HepG2 (cell line): Measurements from ENCODE around the gene KIF1C. TPM values are rescaled to one million over a fixed set of nuclear protein-coding genes. Genes with fewer than 3 reads are reported as not detected.
A peak's percentile ranks its signal among the peaks of the same experiment; 100 is the strongest.

Experiments
- ATAC-seq: fragments of 200-7000 bp; cut with Tn5 transposase; 3 replicates; pipeline ENCODE4 v1.9.1; 2020; ENCODE audit warnings: mild to moderate bottlenecking, moderate library complexity
- BruUV-seq: library from RNA; stranded (reverse); fragments of 400-500 nt; replicated peaks from 2 replicates; lab custom pipeline; 2021; lab: Mats Ljungman, UMichigan
- CTCF ChIA-PET: fragments of 300-600 bp; formaldehyde crosslinking; extraction: SDS; loops from one replicate; lab custom pipeline; 2021; ENCODE audit warnings: low total read pairs, inconsistent platforms, low intra/inter-chr PET ratio; lab: Yijun Ruan, JAX
- POLR2A ChIA-PET: fragments of 350-600 bp; sonication (Branson Sonifier 250); formaldehyde crosslinking; loops from one replicate; lab custom pipeline; 2020; ENCODE audit warnings: antibody characterized with exemption, inconsistent platforms; lab: Yijun Ruan, JAX
- DNase-seq: peaks from one replicate; pipeline ENCODE4 v3.0.0-alpha.2; 2015; ENCODE audit warnings: low spot score
- FAIRE-seq: peaks from 3 replicates; lab custom pipeline; 2011; peaks lifted over from hg19 to GRCh38; lab: Jason Lieb, UNC
- H2AFZ ChIP-seq: one replicate; pipeline ENCODE4 v1.6.1; 2011; ENCODE audit warnings: low read length, inconsistent platforms
- H3K27ac ChIP-seq: fragments of 300-600 bp; 3 replicates; pipeline ENCODE4 v1.8.0; 2011; ENCODE audit warnings: mixed run types, mild to moderate bottlenecking, mixed read lengths, low read length, inconsistent platforms; ENCODE audit not compliant: insufficient read depth; ENCODE audit errors: extremely low read length
- H3K27me3 ChIP-seq, 2 experiments: fragments of 200-600 bp in 1 of 2; 2 replicates in 1 of 2; 3 replicates in 1 of 2; pipeline versions ENCODE4 v1.6.0 to v1.8.0; 2011; ENCODE audit warnings: low read length in 2 of 2, mild to moderate bottlenecking in 2 of 2, moderate library complexity in 2 of 2, inconsistent platforms in 1 of 2; ENCODE audit not compliant: insufficient read depth in 2 of 2, control insufficient read depth in 1 of 2
- H3K36me3 ChIP-seq, 2 experiments: fragments of 200-600 bp in 1 of 2; replicated peaks in 1 of 2; 2 replicates in 1 of 2; 3 replicates in 1 of 2; pipeline versions ENCODE4 v1.5.1 to v1.8.0; 2011; ENCODE audit warnings: low read length in 2 of 2, inconsistent platforms in 1 of 2; ENCODE audit not compliant: insufficient read depth in 2 of 2, control insufficient read depth in 1 of 2
- H3K4me1 ChIP-seq: 2 replicates; pipeline ENCODE4 v1.5.1; 2012; ENCODE audit warnings: low read length, inconsistent platforms; ENCODE audit not compliant: insufficient read depth
- H3K4me2 ChIP-seq: 2 replicates; pipeline ENCODE4 v1.6.0; 2011; ENCODE audit warnings: low read depth, low read length, inconsistent platforms
- H3K4me3 ChIP-seq, 3 experiments: fragments of 200-600 bp in 1 of 3; sonication (generic), shearing (Covaris generic) in 1 of 3; replicated peaks in 1 of 3; 2 replicates each; pipeline ENCODE4 v1.5.1; 2011 to 2016; ENCODE audit warnings: low read length in 3 of 3, inconsistent platforms in 2 of 3, low read depth in 2 of 3, mild to moderate bottlenecking in 2 of 3, control low read depth in 1 of 3, mixed read lengths in 1 of 3; ENCODE audit not compliant: insufficient read depth in 1 of 3
- H3K79me2 ChIP-seq: one replicate; pipeline ENCODE4 v1.6.1; 2011; ENCODE audit warnings: low read length, inconsistent platforms; ENCODE audit not compliant: insufficient read depth
- H3K9ac ChIP-seq: 2 replicates; pipeline ENCODE4 v1.6.0; 2011; ENCODE audit warnings: mild to moderate bottlenecking, low read depth, low read length, inconsistent platforms; ENCODE audit not compliant: insufficient read depth
- H3K9me3 ChIP-seq: 2 replicates; pipeline ENCODE4 v1.5.1; 2012; ENCODE audit warnings: mild to moderate bottlenecking, low read length
- H4K20me1 ChIP-seq: 2 replicates; pipeline ENCODE4 v1.6.0; 2011; ENCODE audit warnings: inconsistent platforms, mild to moderate bottlenecking, low read length, moderate library complexity; ENCODE audit not compliant: insufficient read depth
- GATA4 ChIP-seq: sonication (generic); IDR thresholded peaks from 2 replicates; pipeline ENCODE4 v1.6.1; 2016; ENCODE audit warnings: antibody characterized with exemption, low read depth, borderline replicate concordance
- KDM5A ChIP-seq: fragments of 200-600 bp; sonication (generic); IDR thresholded peaks from 2 replicates; pipeline ENCODE4 v1.7.0; 2018; ENCODE audit warnings: antibody characterized with exemption, mild to moderate bottlenecking, low read length, borderline replicate concordance
- RBFOX2 ChIP-seq: fragments of 200-400 bp; formaldehyde crosslinking; IDR thresholded peaks from 2 replicates; pipeline ENCODE4 v1.6.1; 2017; ENCODE audit warnings: low read depth, mild to moderate bottlenecking, low read length
- ZNF451 ChIP-seq: sonication (generic); formaldehyde crosslinking; IDR thresholded peaks from 2 replicates; pipeline ENCODE4 v1.5.0; 2020; ENCODE audit warnings: mild to moderate bottlenecking, missing genetic modification reagents
- ZNF547 ChIP-seq: sonication (generic); formaldehyde crosslinking; IDR thresholded peaks from 2 replicates; pipeline ENCODE4 v1.5.1; 2020; ENCODE audit warnings: mild to moderate bottlenecking, missing genetic modification reagents
- ZNF720 ChIP-seq: sonication (generic); formaldehyde crosslinking; IDR thresholded peaks from 2 replicates; pipeline ENCODE4 v1.4.0; 2020; ENCODE audit warnings: missing genetic modification reagents
- WGBS: methylation state at CpG from one replicate; pipeline ENCODE4 v1.1.6; 2017; ENCODE audit warnings: low lambda C conversion rate; 5-methylcytosine and 5-hydroxymethylcytosine counted together
- in situ Hi-C: cut with HindIII; loops from 2 replicates; pipeline ENCODE4 v1.10.0; 2017; ENCODE audit warnings: low pct_unique_long_range_greater_than_20kb; ENCODE audit not compliant: extremely low pct_ligation_motif_present
- intact Hi-C: fragments of 100-400 bp; cut with micrococcal nuclease; formaldehyde crosslinking; loops from one replicate; pipeline ENCODE4 v1.10.0; 2022; ENCODE audit not compliant: unreplicated experiment
- polyA plus RNA-seq, 8 experiments: library from polyadenylated mRNA; depleted of rRNA in 3 of 8; stranded (reverse) in 7 of 8; unstranded in 1 of 8; fragments of >200 nt; fragmentation: Illumina TruSeq in 4 of 8; extraction: Trizol in 4 of 8; gene quantifications; 2 replicates each; pipeline versions ENCODE4 v1.2.1 to v1.2.3, GENCODE V29; 2011 to 2016; ENCODE audit warnings: low read depth in 4 of 8, missing spikeins in 1 of 8, mixed read lengths in 1 of 8; ENCODE audit not compliant: insufficient read depth in 1 of 8
- total RNA-seq, 5 experiments: library from RNA; depleted of rRNA; stranded (reverse); fragments of >200 nt; fragmentation: Illumina TruSeq; extraction: Trizol; gene quantifications; 2 replicates each; pipeline ENCODE4 v1.2.3, GENCODE V29; 2016; ENCODE audit warnings: low read depth in 1 of 5

KIF1C gene
- total and polyA plus RNA-seq, 2 of the 13 experiments (the other 11 are each of a cell fraction or from before 2014, with no cell fraction given): 70.0 to 104 TPM

- Histone ChIP-seq H3K9me3 (no peaks in the 10 kb centered on the region), H3K36me3 (no peaks in the 10 kb centered on the region), H3K4me3 (no peak overlapping the region), H3K4me2 (no peak overlapping the region), H4K20me1 (no peaks in the 10 kb centered on the region), H3K79me2 (no peaks in the 10 kb centered on the region), H2AFZ (no peak overlapping the region), H3K27me3 (peaks cover 2 to 23% of the 10 kb centered on the region in 2 experiments; a peak in 3 of 5 replicates), H3K27ac (no peak overlapping the region), H3K9ac (no peak overlapping the region), H3K4me1 (peaks cover 25% of the 10 kb centered on the region)
- CTCF ChIA-PET: no interaction called here
- FAIRE-seq: no peak
- BruUV-seq: no TSS peak
- TF ChIP-seq GATA4 (no peak), ZNF451 (CRISPR knock-in tag) (no peak), ZNF720 (CRISPR knock-in tag) (no peak)
- in situ Hi-C loops (no loop called here), intact Hi-C loops (no loop called here)
- ATAC-seq: peak; percentile 53
- POLR2A ChIA-PET: no interaction called here
- WGBS: 40% methylated on average over 10 of the region's 13 CpGs
- DNase-seq: no peak
Measured at GRCh38 chr17:5033352-5034015, 35.7 kb downstream of the KIF1C start.

GRCh38 chr17:5034063-5034462, 36.3 kb downstream of the KIF1C start:
- no peaks in the 10 kb centered on the region for H4K20me1 ChIP-seq
- DNase-seq: no peak
- peaks cover 25% of the 10 kb centered on the region for H3K4me1 ChIP-seq
- in situ Hi-C loops (no loop called here), intact Hi-C loops (no loop called here)
- no peak overlapping the region for H3K4me3 ChIP-seq
- ChIA-PET POLR2A (interaction anchor here (0.8 kb wide), 1 partner anchor 64 kb away, joined by 3 read pairs; no protein-coding TSS in a partner anchor), CTCF (no interaction called here)
- WGBS: 86% methylated on average over 1 of the region's 5 CpGs
- no peak overlapping the region for H3K27ac ChIP-seq
- BruUV-seq: no TSS peak
- FAIRE-seq: no peak
- no peaks in the 10 kb centered on the region for H3K9me3 ChIP-seq
- TF ChIP-seq RBFOX2: no peak
- no peak for TF ChIP-seq KDM5A
- TF ChIP-seq ZNF547 (CRISPR knock-in tag): no peak
- H3K9ac ChIP-seq: no peak overlapping the region
- no peaks in the 10 kb centered on the region for H3K79me2 ChIP-seq
- no peaks in the 10 kb centered on the region for H3K36me3 ChIP-seq
- no peak overlapping the region for H3K4me2 ChIP-seq
- no peak overlapping the region for H2AFZ ChIP-seq
- peak; percentile 8 for ATAC-seq
- H3K27me3 ChIP-seq: peaks cover 2 to 23% of the 10 kb centered on the region in 2 experiments; a peak in 3 of 5 replicates
